Astrocyte of the spinal cord (primary cell): ENCODE results near the gene TLL1.
A peak's percentile ranks its signal among the peaks of the same experiment; 100 is the strongest.

ENCODE experiments used
- DNase-seq: peaks from one replicate; pipeline ENCODE4 v3.0.0; 2011; ENCODE audit warnings: low read depth, low spot score
- H3K4me3 ChIP-seq: 2 replicates; pipeline ENCODE4 v1.5.1; 2011; ENCODE audit warnings: low read depth, mild to moderate bottlenecking, low read length, moderate library complexity
- CTCF ChIP-seq: IDR thresholded peaks from 2 replicates; pipeline ENCODE4 v1.5.1; 2012; ENCODE audit warnings: low read depth, mild to moderate bottlenecking, low read length, inconsistent platforms
- in situ Hi-C: cut with HindIII; loops from 2 replicates; pipeline ENCODE4 v1.10.0; 2017; ENCODE audit warnings: low sequenced_read_pairs

The TLL1 gene

GRCh38 chr4:166012129-166013030 is 139.3 kb downstream of the TLL1 start:
- no peak for TF ChIP-seq CTCF
- no peak overlapping the region for H3K4me3 ChIP-seq
- DNase-seq, result peak; percentile 46
- in situ Hi-C loops, result no loop called here

- in situ Hi-C loops, result no loop called here
- no peak for TF ChIP-seq CTCF
- DNase-seq, result no peak
- H3K4me3 ChIP-seq, result no peak overlapping the region
Observed at GRCh38 chr4:166014411-166014810, 141.4 kb downstream of the TLL1 start.

GRCh38 chr4:166017804-166018203 is 144.8 kb downstream of the TLL1 start:
- no peak for TF ChIP-seq CTCF
- in situ Hi-C loops, result no loop called here
- peak; percentile 7 for DNase-seq
- H3K4me3 ChIP-seq, result no peak overlapping the region

GRCh38 chr4:166019441-166020220 is 146.6 kb downstream of the TLL1 start:
- DNase-seq, result no peak
- in situ Hi-C loops, result no loop called here

GRCh38 chr4:166021617-166022016 is 148.6 kb downstream of the TLL1 start:
- in situ Hi-C loops, result no loop called here
- TF ChIP-seq CTCF, result no peak
- H3K4me3 ChIP-seq, result no peak overlapping the region

More at GRCh38 chr4:166019441-166020220, 146.6 kb downstream of the TLL1 start:
- TF ChIP-seq CTCF, result no peak
- no peak overlapping the region for H3K4me3 ChIP-seq

GRCh38 chr4:166034965-166035364 is 161.9 kb downstream of the TLL1 start:
- TF ChIP-seq CTCF, result no peak
- DNase-seq, result no peak
- in situ Hi-C loops, result no loop called here
- no peak overlapping the region for H3K4me3 ChIP-seq

More at GRCh38 chr4:166021617-166022016, 148.6 kb downstream of the TLL1 start:
- DNase-seq, result no peak
